ENCODE data around the gene MMP10. TPM values are rescaled to one million over a fixed set of nuclear protein-coding genes. Genes with fewer than 3 reads are reported as not detected.

The MMP10 gene
- total and polyA plus RNA-seq, 2 donors (not counting 1 experiment from before 2014, with no cell fraction given): 0.17 to 0.66 TPM

- Histone ChIP-seq H2AFZ (ENCODE audit: low read length) (no peak overlapping the region), H3K27me3 (ENCODE audit: control insufficient read depth, insufficient read depth, low read length) (no peaks in the 10 kb centered on the region), H4K20me1 (ENCODE audit: control insufficient read depth, extremely low read depth, insufficient read depth, low read length) (no peaks in the 10 kb centered on the region), H3K79me2 (ENCODE audit: control insufficient read depth, insufficient read depth, low read length) (no peaks in the 10 kb centered on the region), H3K36me3 (ENCODE audit: control insufficient read depth, insufficient read depth, low read length) (no peaks in the 10 kb centered on the region), H3K4me2 (ENCODE audit: extremely low read depth, insufficient read depth, low read length) (no peak overlapping the region), H3K9me3 (ENCODE audit: control insufficient read depth, insufficient read depth, low read depth, low read length) (no peaks in the 10 kb centered on the region), H3K27ac (ENCODE audit: insufficient read depth, low read length) (no peak overlapping the region), H3K4me1 (ENCODE audit: control insufficient read depth, extremely low read depth, insufficient read depth, low read length) (peaks cover 16% of the 10 kb centered on the region), H3K9ac (ENCODE audit: insufficient read depth, low read length) (no peak overlapping the region), H3K4me3 (replicated peaks in 1 of 4; ENCODE audit: control extremely low read depth in 1 of 4, insufficient read depth in 1 of 4, low read depth in 3 of 4, low read length in 4 of 4) (no peak overlapping the region)
- TF ChIP-seq EZH2 (IDR thresholded peaks at IDR 0.05; ENCODE audit: low read length, missing control alignments) (no peak), CTCF (conservative IDR thresholded peaks at IDR 0.05 in 1 of 2, IDR thresholded peaks at IDR 0.05 in 1 of 2; ENCODE audit: low read depth in 1 of 2, low read length in 2 of 2) (no peak)
- peak in 1 of 2 donors; percentile 67 for DNase-seq (ENCODE audit: low read depth in 2 of 2)
These were observed 18.7 kb downstream of the MMP10 start for GRCh38 chr11:102761646-102762238.

- no peaks in the 10 kb centered on the region for H3K9me3 ChIP-seq (ENCODE audit: control insufficient read depth, insufficient read depth, low read depth, low read length)
- peak; percentile 96 to 97 for DNase-seq (ENCODE audit: low read depth in 2 of 2)
- H3K27me3 ChIP-seq (ENCODE audit: control insufficient read depth, insufficient read depth, low read length): no peaks in the 10 kb centered on the region
- H3K9ac ChIP-seq (ENCODE audit: insufficient read depth, low read length): no peak overlapping the region
- no peak overlapping the region for H3K4me3 ChIP-seq (replicated peaks in 1 of 4; ENCODE audit: control extremely low read depth in 1 of 4, insufficient read depth in 1 of 4, low read depth in 3 of 4, low read length in 4 of 4)
- TF ChIP-seq CTCF (conservative IDR thresholded peaks at IDR 0.05 in 1 of 2, IDR thresholded peaks at IDR 0.05 in 1 of 2; ENCODE audit: low read depth in 1 of 2, low read length in 2 of 2) (no peak), EZH2 (IDR thresholded peaks at IDR 0.05; ENCODE audit: low read length, missing control alignments) (no peak)
- no peaks in the 10 kb centered on the region for H3K36me3 ChIP-seq (ENCODE audit: control insufficient read depth, insufficient read depth, low read length)
- no peaks in the 10 kb centered on the region for H4K20me1 ChIP-seq (ENCODE audit: control insufficient read depth, extremely low read depth, insufficient read depth, low read length)
- peak overlapping the region; percentile 48 for H3K4me2 ChIP-seq (ENCODE audit: extremely low read depth, insufficient read depth, low read length)
- no peak overlapping the region for H2AFZ ChIP-seq (ENCODE audit: low read length)
- H3K4me1 ChIP-seq (ENCODE audit: control insufficient read depth, extremely low read depth, insufficient read depth, low read length): peaks cover 16% of the 10 kb centered on the region
- no peaks in the 10 kb centered on the region for H3K79me2 ChIP-seq (ENCODE audit: control insufficient read depth, insufficient read depth, low read length)
- peak overlapping the region; percentile 26 for H3K27ac ChIP-seq (ENCODE audit: insufficient read depth, low read length)
These were observed 19.9 kb downstream of the MMP10 start for GRCh38 chr11:102760344-102761035.

GRCh38 chr11:102757823-102758549, 22.4 kb downstream of the MMP10 start:
- H4K20me1 ChIP-seq (ENCODE audit: control insufficient read depth, extremely low read depth, insufficient read depth, low read length): no peaks in the 10 kb centered on the region
- TF ChIP-seq EZH2 (IDR thresholded peaks at IDR 0.05; ENCODE audit: low read length, missing control alignments): no peak
- no peak for TF ChIP-seq CTCF (conservative IDR thresholded peaks at IDR 0.05 in 1 of 2, IDR thresholded peaks at IDR 0.05 in 1 of 2; ENCODE audit: low read depth in 1 of 2, low read length in 2 of 2)
- H3K4me1 ChIP-seq (ENCODE audit: control insufficient read depth, extremely low read depth, insufficient read depth, low read length): peaks cover 16% of the 10 kb centered on the region
- no peak overlapping the region for H3K4me2 ChIP-seq (ENCODE audit: extremely low read depth, insufficient read depth, low read length)
- no peak overlapping the region for H2AFZ ChIP-seq (ENCODE audit: low read length)
- no peaks in the 10 kb centered on the region for H3K79me2 ChIP-seq (ENCODE audit: control insufficient read depth, insufficient read depth, low read length)
- H3K27ac ChIP-seq (ENCODE audit: insufficient read depth, low read length): no peak overlapping the region
- H3K4me3 ChIP-seq (replicated peaks in 1 of 4; ENCODE audit: control extremely low read depth in 1 of 4, insufficient read depth in 1 of 4, low read depth in 3 of 4, low read length in 4 of 4): no peak overlapping the region
- no peak overlapping the region for H3K9ac ChIP-seq (ENCODE audit: insufficient read depth, low read length)
- no peaks in the 10 kb centered on the region for H3K36me3 ChIP-seq (ENCODE audit: control insufficient read depth, insufficient read depth, low read length)
- peaks cover 4% of the 10 kb centered on the region for H3K27me3 ChIP-seq (ENCODE audit: control insufficient read depth, insufficient read depth, low read length)
- H3K9me3 ChIP-seq (ENCODE audit: control insufficient read depth, insufficient read depth, low read depth, low read length): no peaks in the 10 kb centered on the region
- peak; percentile 69 to 72 for DNase-seq (ENCODE audit: low read depth in 2 of 2)

Data from fibroblast of lung (primary cell).